Fibroblast of lung (primary cell): Measurements from ENCODE around the gene ZNF747. TPM values are rescaled to one million over a fixed set of nuclear protein-coding genes. Genes with fewer than 3 reads are reported as not detected.

Experiments
- DNase-seq, 2 donors: peaks; one replicate each; pipeline versions ENCODE4 v3.0.0 to v3.0.0-alpha.2; 2010; ENCODE audit warnings: low read depth in 2 of 2
- H2AFZ ChIP-seq: 2 replicates; pipeline ENCODE4 v1.5.1; 2012; ENCODE audit warnings: low read length, control low read depth, inconsistent platforms
- H3K27ac ChIP-seq: 2 replicates; pipeline ENCODE4 v1.5.1; 2011; ENCODE audit warnings: low read length, control low read depth; ENCODE audit not compliant: insufficient read depth
- H3K27me3 ChIP-seq: 2 replicates; pipeline ENCODE4 v1.5.1; 2011; ENCODE audit warnings: mild to moderate bottlenecking, low read length; ENCODE audit not compliant: control insufficient read depth, insufficient read depth
- H3K36me3 ChIP-seq: 2 replicates; pipeline ENCODE4 v1.5.1; 2011; ENCODE audit warnings: low read length; ENCODE audit not compliant: control insufficient read depth, insufficient read depth
- H3K4me1 ChIP-seq: 2 replicates; pipeline ENCODE4 v1.5.1; 2011; ENCODE audit warnings: low read length; ENCODE audit not compliant: control insufficient read depth, insufficient read depth; ENCODE audit errors: extremely low read depth
- H3K4me2 ChIP-seq: 2 replicates; pipeline ENCODE4 v1.5.1; 2011; ENCODE audit warnings: low read length, control low read depth; ENCODE audit not compliant: insufficient read depth; ENCODE audit errors: extremely low read depth
- H3K4me3 ChIP-seq, 4 experiments: fragments of 200-600 bp in 1 of 4; sonication (generic) in 1 of 4; replicated peaks in 1 of 4; 2 replicates each; pipeline ENCODE4 v1.5.1; 2011 to 2016; ENCODE audit warnings: low read length in 4 of 4, low read depth in 3 of 4, mild to moderate bottlenecking in 3 of 4, control low read depth in 2 of 4, inconsistent platforms in 1 of 4, mixed read lengths in 1 of 4; ENCODE audit not compliant: insufficient read depth in 1 of 4; ENCODE audit errors: control extremely low read depth in 1 of 4
- H3K79me2 ChIP-seq: 2 replicates; pipeline ENCODE4 v1.5.1; 2012; ENCODE audit warnings: mild to moderate bottlenecking, low read length, inconsistent platforms; ENCODE audit not compliant: control insufficient read depth, insufficient read depth
- H3K9ac ChIP-seq: 2 replicates; pipeline ENCODE4 v1.5.1; 2011; ENCODE audit warnings: mild to moderate bottlenecking, low read length, control low read depth; ENCODE audit not compliant: insufficient read depth
- H3K9me3 ChIP-seq: 2 replicates; pipeline ENCODE4 v1.5.1; 2012; ENCODE audit warnings: low read depth, low read length; ENCODE audit not compliant: control insufficient read depth, insufficient read depth
- H4K20me1 ChIP-seq: 2 replicates; pipeline ENCODE4 v1.5.1; 2011; ENCODE audit warnings: low read length; ENCODE audit not compliant: control insufficient read depth, insufficient read depth; ENCODE audit errors: extremely low read depth
- CTCF ChIP-seq, 2 donors: IDR thresholded peaks in 1 of 2; conservative IDR thresholded peaks in 1 of 2; 1 replicate in 1 of 2; 2 replicates in 1 of 2; pipeline ENCODE4 v1.5.1; 2011 to 2012; ENCODE audit warnings: low read length in 2 of 2, control low read depth in 1 of 2, inconsistent platforms in 1 of 2, low read depth in 1 of 2, mild to moderate bottlenecking in 1 of 2
- EZH2 ChIP-seq: IDR thresholded peaks from 2 replicates; pipeline ENCODE4 v1.5.1; 2012; ENCODE audit warnings: low read length, control low read depth, mild to moderate bottlenecking; ENCODE audit errors: missing control alignments
- polyA plus RNA-seq, 2 donors: library from polyadenylated mRNA; depleted of rRNA in 1 of 2; stranded (reverse) in 1 of 2; unstranded in 1 of 2; fragments of >200 nt; gene quantifications; 2 replicates each; pipeline ENCODE4 v1.2.1, GENCODE V29; 2011 to 2012; ENCODE audit warnings: missing spikeins in 1 of 2
- total RNA-seq: library from RNA; depleted of rRNA; stranded (reverse); fragments of >200 nt; gene quantifications from 2 replicates; pipeline ENCODE4 v1.2.1, GENCODE V29; 2014

ZNF747 gene
- total and polyA plus RNA-seq, 2 donors (not counting 1 experiment from before 2014, with no cell fraction given) = 4.4 to 10.6 TPM

DNA sequence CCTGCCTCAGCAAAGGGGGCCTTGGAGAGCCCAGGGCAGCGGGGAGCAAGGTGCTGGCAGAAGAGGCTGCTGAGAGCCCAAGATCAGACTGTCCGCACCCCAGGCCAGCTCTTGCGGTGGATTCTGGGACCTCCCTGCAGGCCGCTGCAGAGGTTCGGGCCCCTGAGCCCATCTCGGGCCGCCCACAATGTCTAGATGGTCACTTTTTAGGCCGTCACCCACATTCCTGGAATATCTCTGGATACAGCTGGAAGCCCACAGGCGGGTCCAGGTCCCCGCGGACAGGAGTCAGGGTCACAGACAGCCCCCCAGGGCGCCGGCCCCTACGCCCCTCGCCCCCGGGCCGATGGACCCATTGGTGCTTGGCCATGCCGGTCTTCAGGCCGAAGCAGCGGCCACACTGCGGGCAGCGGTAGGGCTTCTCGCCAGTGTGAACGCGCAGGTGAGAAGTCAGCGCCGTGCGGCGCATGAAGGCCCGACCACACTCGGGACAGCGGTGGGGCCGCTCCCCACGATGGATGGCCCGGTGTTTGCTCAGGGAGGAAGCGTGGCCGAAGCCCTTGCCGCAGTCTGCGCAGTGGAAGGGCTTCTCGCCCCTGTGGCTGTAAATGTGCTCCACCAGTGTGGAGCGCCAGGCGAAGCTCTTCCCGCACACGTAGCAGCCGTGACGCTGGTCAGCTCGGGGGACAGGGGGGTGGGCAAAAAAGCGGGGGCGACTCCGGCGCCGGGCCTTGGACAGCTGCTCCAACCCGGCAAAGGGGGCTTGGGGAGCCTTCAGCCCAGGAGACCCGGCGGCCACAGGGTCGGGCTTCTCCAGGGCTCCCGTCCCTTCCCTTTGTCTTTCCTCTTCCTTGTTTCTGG, 2.1 kb downstream of the ZNF747 start:
- DNase-seq = no peak
- TF ChIP-seq CTCF (conservative IDR thresholded peaks at IDR 0.05 in 1 of 2, IDR thresholded peaks at IDR 0.05 in 1 of 2; ENCODE audit: low read depth in 1 of 2, low read length in 2 of 2) (no peak), EZH2 (no peak)
- H4K20me1 ChIP-seq = no peaks in the 10 kb centered on the region

DNA sequence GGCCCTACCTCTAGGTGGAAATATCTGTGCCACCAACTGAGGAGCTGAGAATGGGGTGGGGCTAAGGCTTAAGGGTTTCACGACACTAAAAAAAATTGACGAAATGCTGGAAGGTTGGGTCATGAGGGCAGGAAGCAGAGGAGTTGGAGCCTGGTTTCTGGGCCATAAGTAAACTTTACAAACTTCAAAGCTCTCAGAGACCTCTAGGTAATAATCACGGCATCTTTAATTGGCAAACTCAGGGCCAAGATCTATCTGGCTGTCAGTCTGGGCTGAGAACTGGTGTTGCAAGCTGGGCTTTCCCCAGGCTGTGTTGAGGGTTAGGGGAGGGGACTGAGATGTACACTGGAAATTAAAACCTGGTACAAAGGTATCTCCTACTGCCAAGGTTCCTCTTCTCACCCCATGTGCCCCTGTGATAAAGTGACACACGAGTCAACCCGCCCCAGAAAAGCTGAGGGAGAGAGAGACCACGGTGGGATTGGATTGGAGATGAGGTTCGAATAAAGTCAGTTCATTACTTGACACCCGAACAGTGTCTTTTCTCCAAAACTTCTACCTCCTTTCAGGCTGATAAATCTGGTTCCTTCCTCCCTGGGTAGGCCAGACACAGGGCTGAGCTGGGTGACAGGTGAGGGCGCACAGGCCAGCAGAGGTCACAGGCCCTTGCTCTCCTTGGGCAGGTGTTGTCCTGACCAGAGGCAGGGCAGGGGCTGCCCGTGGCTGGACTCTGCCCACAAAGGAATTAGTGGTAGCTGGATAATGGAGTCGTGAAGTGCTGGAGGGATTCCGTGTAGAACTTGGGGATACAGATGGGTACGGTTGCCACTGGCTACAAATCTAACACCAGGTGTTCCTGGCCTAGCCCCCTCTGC, 4.3 kb downstream of the ZNF747 start:
- H4K20me1 ChIP-seq = no peaks in the 10 kb centered on the region
- H3K4me3 ChIP-seq = no peak overlapping the region
- peaks cover 6% of the 10 kb centered on the region for H3K4me1 ChIP-seq
- H3K36me3 ChIP-seq = peaks cover 1% of the 10 kb centered on the region
- no peaks in the 10 kb centered on the region for H3K27me3 ChIP-seq
- H3K9me3 ChIP-seq = no peaks in the 10 kb centered on the region
- H3K4me2 ChIP-seq = no peak overlapping the region
- no peak overlapping the region for H2AFZ ChIP-seq
- TF ChIP-seq EZH2 (no peak), CTCF (conservative IDR thresholded peaks at IDR 0.05 in 1 of 2, IDR thresholded peaks at IDR 0.05 in 1 of 2; ENCODE audit: low read depth in 1 of 2, low read length in 2 of 2) (no peak)
- H3K9ac ChIP-seq = no peak overlapping the region
- no peak for DNase-seq
- no peak overlapping the region for H3K27ac ChIP-seq
- H3K79me2 ChIP-seq = no peaks in the 10 kb centered on the region

More for the DNA sequence above, 2.1 kb downstream of the ZNF747 start:
- H3K27ac ChIP-seq = no peak overlapping the region
- no peak overlapping the region for H3K4me2 ChIP-seq
- H3K79me2 ChIP-seq = no peaks in the 10 kb centered on the region
- peaks cover 8% of the 10 kb centered on the region for H3K4me1 ChIP-seq
- H3K36me3 ChIP-seq = peaks cover 1% of the 10 kb centered on the region
- no peaks in the 10 kb centered on the region for H3K9me3 ChIP-seq
- H3K27me3 ChIP-seq = no peaks in the 10 kb centered on the region
- no peak overlapping the region for H2AFZ ChIP-seq
- H3K9ac ChIP-seq = no peak overlapping the region
- no peak overlapping the region for H3K4me3 ChIP-seq

DNA sequence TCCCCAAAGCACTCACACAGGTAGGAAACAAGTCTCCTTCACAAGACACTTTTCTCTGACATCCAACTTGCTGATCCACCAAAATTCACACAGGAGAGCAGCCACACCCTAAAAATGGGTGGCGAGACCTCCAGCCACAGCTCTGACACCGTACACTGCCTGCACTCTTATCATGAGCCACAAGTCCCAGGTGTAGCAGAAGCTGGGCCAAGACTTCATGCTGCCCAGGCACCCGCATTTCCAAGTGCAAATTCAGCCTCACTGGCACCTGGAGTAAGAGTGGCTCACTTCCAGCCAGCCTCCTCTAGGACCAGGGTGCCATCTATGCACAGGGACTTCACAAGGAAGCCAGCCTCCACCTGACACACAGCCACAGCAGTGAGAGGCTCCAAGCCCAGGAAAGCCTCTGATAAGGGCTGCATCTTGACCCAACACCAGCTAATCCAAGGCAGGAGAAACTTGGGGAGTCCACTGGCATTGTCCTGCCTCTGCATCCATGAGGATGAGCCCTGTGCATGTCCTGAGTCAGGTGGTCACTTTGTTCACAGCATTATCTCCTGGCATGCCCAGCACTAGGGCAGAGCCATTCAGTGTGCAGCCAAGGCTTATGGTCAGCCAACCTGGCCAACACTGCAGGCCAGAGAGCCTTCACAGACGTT, 5.7 kb downstream of the ZNF747 start:
- Histone ChIP-seq H3K27me3 (no peaks in the 10 kb centered on the region), H3K4me1 (peaks cover 3% of the 10 kb centered on the region), H4K20me1 (no peaks in the 10 kb centered on the region), H3K4me3 (no peak overlapping the region), H3K4me2 (no peak overlapping the region), H3K9ac (no peak overlapping the region), H3K36me3 (peaks cover 8% of the 10 kb centered on the region), H3K9me3 (no peaks in the 10 kb centered on the region), H2AFZ (no peak overlapping the region), H3K79me2 (no peaks in the 10 kb centered on the region), H3K27ac (no peak overlapping the region)
- DNase-seq = no peak
- no peak for TF ChIP-seq CTCF (conservative IDR thresholded peaks at IDR 0.05 in 1 of 2, IDR thresholded peaks at IDR 0.05 in 1 of 2; ENCODE audit: low read depth in 1 of 2, low read length in 2 of 2)
- no peak for TF ChIP-seq EZH2
